HG02981 (cell line): Measurements from ENCODE around the gene THOC1.

Experiments used
- ATAC-seq: cut with Tn5 transposase; IDR thresholded peaks from one replicate; pipeline ENCODE4 v1.9.1; 2021; ENCODE audit warnings: mild to moderate bottlenecking, moderate library complexity; ENCODE audit not compliant: unreplicated experiment

The THOC1 gene

GRCh38 chr18:220708-221107 lies 47.1 kb downstream of the THOC1 start:
- no peak for ATAC-seq

GRCh38 chr18:217532-218336 lies 50.1 kb downstream of the THOC1 start:
- ATAC-seq: no peak

GRCh38 chr18:215448-216010 lies 52.3 kb downstream of the THOC1 start:
- no peak for ATAC-seq

DNA sequence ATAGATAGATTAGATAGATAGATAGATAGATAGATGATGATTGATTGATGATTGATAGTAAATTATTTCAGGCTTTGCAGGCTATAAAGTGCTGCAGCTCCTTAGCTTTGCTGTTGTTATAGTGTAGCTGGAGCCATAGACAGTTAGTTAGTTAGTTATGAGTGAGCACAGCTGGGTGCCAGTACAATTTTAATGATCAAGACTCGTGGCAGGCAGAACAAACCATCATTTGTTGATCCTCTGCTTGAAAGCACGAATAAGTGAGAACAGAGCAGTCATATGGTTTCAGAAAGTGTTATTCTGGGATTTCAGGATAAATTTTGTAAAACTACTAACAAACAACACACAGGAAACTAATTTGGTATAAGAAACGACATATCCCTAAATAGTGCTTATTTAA lies 53.9 kb downstream of the THOC1 start:
- no peak for ATAC-seq

DNA sequence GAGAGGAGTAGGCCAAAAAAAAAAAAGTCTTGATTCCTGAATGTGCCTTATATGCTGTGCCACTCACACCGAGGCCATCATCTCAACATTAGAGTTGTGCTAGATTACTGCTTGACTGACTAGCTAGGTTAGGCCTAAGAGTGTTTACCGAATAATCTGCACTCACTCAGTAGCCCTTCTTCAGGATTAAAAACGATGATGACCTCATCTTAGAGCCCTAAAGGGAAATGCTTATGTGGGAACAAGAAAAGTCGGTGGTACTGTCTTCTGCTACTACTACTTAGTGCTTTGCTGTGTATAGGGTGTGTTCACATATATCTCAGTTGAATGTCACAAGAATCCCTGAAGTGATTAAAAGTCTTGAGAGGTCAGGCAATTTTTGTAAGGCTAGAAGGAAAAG lies 54.3 kb downstream of the THOC1 start:
- ATAC-seq: no peak

GRCh38 chr18:212780-213179 lies 55.1 kb downstream of the THOC1 start:
- no peak for ATAC-seq

- no peak for ATAC-seq
Measured at GRCh38 chr18:211582-211981, 56.3 kb downstream of the THOC1 start.

GRCh38 chr18:210733-211132 lies 57.1 kb downstream of the THOC1 start:
- ATAC-seq: no peak

GRCh38 chr18:210075-210474 lies 57.8 kb downstream of the THOC1 start:
- ATAC-seq: no peak

DNA sequence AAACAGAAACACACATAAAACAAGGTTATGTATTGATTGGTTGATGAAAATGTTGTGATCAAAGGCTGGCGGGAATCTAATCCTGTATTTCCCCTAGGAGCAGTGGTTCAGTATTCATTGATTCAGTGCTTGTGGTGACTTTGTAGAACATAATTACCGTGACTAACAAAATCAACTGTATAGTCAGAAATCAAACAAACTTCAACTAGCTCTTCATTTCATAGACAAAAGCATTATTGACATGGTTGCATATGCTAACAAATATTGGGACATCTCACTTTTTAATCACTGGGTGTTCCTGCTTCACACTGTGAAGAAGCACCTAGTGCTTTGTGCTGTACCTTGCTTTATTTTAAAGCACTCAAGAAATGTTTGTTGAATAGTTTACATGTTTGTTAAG lies 68.1 kb downstream of the THOC1 start:
- no peak for ATAC-seq

DNA sequence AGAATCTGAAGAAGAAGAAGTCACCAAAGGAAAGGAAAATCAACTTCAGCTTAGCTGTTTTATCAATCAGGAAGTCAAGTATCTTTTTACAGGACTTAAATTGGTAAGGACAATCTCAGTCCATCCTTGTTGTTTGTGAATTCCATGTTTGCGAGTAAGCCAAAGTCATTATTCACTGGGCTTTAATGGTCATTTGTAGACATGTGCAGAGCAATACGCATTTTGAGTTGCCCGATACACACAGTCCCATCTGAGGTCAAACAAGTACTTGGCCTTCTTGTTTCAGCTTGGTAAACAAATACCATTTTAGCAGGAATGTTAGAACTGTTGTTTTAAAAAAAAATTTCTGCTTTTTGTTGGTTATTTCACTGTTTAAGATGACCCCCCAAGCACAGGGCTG lies 68.6 kb downstream of the THOC1 start:
- ATAC-seq: no peak

- no peak for ATAC-seq
Measured at GRCh38 chr18:195651-196050, 72.2 kb downstream of the THOC1 start.

- no peak for ATAC-seq
Measured at GRCh38 chr18:192801-193200, 75.0 kb downstream of the THOC1 start.

- ATAC-seq: no peak
Measured at GRCh38 chr18:191725-192124, 76.1 kb downstream of the THOC1 start.

DNA sequence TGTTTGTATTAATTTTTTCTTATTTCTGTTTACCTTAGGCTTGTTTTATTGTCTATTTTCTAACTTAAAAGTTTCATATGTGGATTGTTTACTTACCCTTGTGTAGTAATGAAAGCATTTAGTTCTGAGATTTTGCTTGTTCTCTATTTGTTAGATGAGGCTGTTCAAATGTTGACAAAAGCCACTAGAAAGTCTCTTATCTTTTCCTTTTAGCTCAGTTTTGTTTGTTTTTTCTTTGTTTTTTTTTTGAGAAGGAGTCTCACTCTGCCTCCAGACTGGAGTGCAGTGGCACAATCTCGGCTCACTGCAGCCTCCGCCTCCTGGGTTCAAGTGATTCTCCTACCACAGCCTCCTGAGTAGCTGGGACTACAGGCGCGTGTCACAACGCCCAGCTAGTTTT lies 78.6 kb downstream of the THOC1 start:
- no peak for ATAC-seq

DNA sequence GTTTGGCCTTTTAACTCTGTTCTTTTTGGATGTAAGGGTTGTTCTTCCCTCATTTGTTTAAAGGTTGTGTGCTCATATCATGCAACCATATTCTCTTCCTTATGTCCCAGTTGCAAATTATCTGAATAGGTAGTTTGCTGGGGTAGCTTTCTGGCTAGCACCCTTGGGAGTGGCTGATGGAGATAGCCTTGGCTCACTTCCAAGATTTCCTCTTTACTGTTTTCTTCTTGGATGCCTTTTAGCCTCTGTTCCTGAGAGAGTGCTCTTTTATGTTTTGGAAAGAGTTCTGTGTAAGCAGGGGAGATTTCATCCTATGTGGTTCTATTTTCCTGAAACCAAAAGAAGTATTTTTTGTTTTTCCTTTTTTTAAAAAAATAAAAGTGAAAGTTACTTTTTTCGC lies 84.1 kb downstream of the THOC1 start:
- ATAC-seq: no peak

- ATAC-seq: no peak
Measured at GRCh38 chr18:181711-182110, 86.1 kb downstream of the THOC1 start.

GRCh38 chr18:179499-179898 lies 88.3 kb downstream of the THOC1 start:
- ATAC-seq: no peak

DNA sequence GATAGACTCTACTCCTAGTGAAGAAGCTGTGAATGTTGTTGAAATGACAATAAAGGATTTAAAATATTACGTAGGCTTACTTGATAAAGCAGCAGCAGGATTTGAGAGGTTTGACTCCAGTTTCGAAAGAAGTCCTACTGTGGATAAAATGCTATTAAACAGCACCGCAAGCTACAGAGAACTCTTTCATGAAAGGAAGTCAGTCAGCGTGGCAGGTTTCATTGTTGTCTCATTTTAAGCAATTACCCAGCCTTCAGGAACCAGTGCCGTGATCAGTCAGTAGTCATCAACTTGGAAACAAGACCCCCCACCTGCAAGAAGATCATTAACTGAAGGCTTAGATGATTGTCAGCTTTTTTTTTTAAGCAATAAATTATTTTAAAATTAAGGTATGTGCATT lies 95.5 kb downstream of the THOC1 start:
- no peak for ATAC-seq
